PC-9 (cell line): ENCODE measurements around the gene TRABD2B. TPM values are rescaled to one million over a fixed set of nuclear protein-coding genes. Genes with fewer than 3 reads are reported as not detected.

Experiments
- BruUV-seq: library from RNA; stranded (reverse); fragments of 400-500 nt; replicated peaks from 2 replicates; lab custom pipeline; 2021; lab: Mats Ljungman, UMichigan
- CTCF ChIA-PET: fragments of 300-600 bp; sonication (Branson Sonifier 250); formaldehyde crosslinking; loops from one replicate; lab custom pipeline; 2022; ENCODE audit warnings: antibody characterized with exemption; lab: Charles Lee
- POLR2A ChIA-PET: fragments of 300-600 bp; sonication (Branson Sonifier 250); formaldehyde crosslinking; loops from one replicate; lab custom pipeline; 2022; ENCODE audit warnings: antibody characterized with exemption; ENCODE audit not compliant: unreplicated experiment; lab: Charles Lee
- DNase-seq, 2 experiments: peaks; one replicate each; pipeline versions ENCODE4 v3.0.0 to v3.0.0-alpha.2; 2015 to 2022; ENCODE audit warnings: mixed read lengths in 1 of 2
- H2AFZ ChIP-seq: fragments of 200-600 bp; sonication (generic); 2 replicates; pipeline ENCODE4 v1.8.1; 2017; ENCODE audit warnings: antibody characterized with exemption
- H3F3A ChIP-seq: fragments of 200-600 bp; sonication (generic); 2 replicates; pipeline ENCODE4 v1.8.1; 2017; ENCODE audit warnings: antibody characterized with exemption, mild to moderate bottlenecking, low read depth; ENCODE audit not compliant: insufficient read depth
- H3K27ac ChIP-seq: fragments of 200-600 bp; sonication (generic); 2 replicates; pipeline ENCODE4 v1.6.1; 2016; ENCODE audit warnings: mixed run types
- H3K27me3 ChIP-seq: fragments of 200-600 bp; sonication (generic); 2 replicates; pipeline ENCODE4 v1.6.1; 2016; ENCODE audit warnings: low read depth, mixed run types; ENCODE audit not compliant: insufficient read depth
- H3K36me3 ChIP-seq: fragments of 200-600 bp; sonication (generic); 2 replicates; pipeline ENCODE4 v1.6.1; 2016; ENCODE audit warnings: low read depth, mixed run types
- H3K4me1 ChIP-seq: fragments of 200-600 bp; sonication (generic); replicated peaks from 2 replicates; pipeline ENCODE4 v1.6.1; 2016; ENCODE audit warnings: mixed run types; ENCODE audit not compliant: insufficient read depth
- H3K4me2 ChIP-seq: fragments of 200-600 bp; sonication (generic); 2 replicates; pipeline ENCODE4 v1.6.1; 2017; ENCODE audit warnings: mixed run types
- H3K4me3 ChIP-seq: fragments of 200-600 bp; sonication (generic); 2 replicates; pipeline ENCODE4 v1.6.1; 2016; ENCODE audit warnings: mixed run types
- H3K79me2 ChIP-seq: fragments of 200-600 bp; sonication (generic); 2 replicates; pipeline ENCODE4 v1.6.1; 2017; ENCODE audit warnings: low read depth, mixed run types
- H3K9me2 ChIP-seq: fragments of 200-600 bp; sonication (generic); 2 replicates; pipeline ENCODE4 v1.8.1; 2017; ENCODE audit warnings: mild to moderate bottlenecking; ENCODE audit not compliant: insufficient read depth
- H3K9me3 ChIP-seq: fragments of 200-600 bp; sonication (generic); 2 replicates; pipeline ENCODE4 v1.8.1; 2016; ENCODE audit warnings: low read depth; ENCODE audit not compliant: insufficient read depth
- H4K20me1 ChIP-seq: fragments of 200-600 bp; sonication (generic); 2 replicates; pipeline ENCODE4 v1.8.1; 2017; ENCODE audit not compliant: insufficient read depth
- CTCF ChIP-seq: fragments of 200-600 bp; sonication (generic); conservative IDR thresholded peaks from 2 replicates; pipeline ENCODE4 v1.6.1; 2017; ENCODE audit warnings: mixed run types, antibody characterized with exemption, mild to moderate bottlenecking, moderate library complexity
- EZH2 ChIP-seq: fragments of 200-600 bp; sonication (generic); IDR thresholded peaks from 2 replicates; pipeline ENCODE4 v1.8.0; 2017; ENCODE audit warnings: antibody characterized with exemption, low read depth
- intact Hi-C: fragments of 100-400 bp; cut with micrococcal nuclease; formaldehyde crosslinking; loops from one replicate; pipeline ENCODE4 v1.10.0; 2022; ENCODE audit not compliant: unreplicated experiment
- total RNA-seq: library from RNA; stranded (reverse); gene quantifications from 2 replicates; pipeline ENCODE4 v1.2.3, GENCODE V29; 2021

The TRABD2B gene
- total RNA-seq, 1 experiment from 2014 or later: not detected

- ChIA-PET CTCF (no interaction called here), POLR2A (no interaction called here)
- H3K4me3 ChIP-seq: no peak overlapping the region
- H3K9me2 ChIP-seq: no peaks in the 10 kb centered on the region
- no peak overlapping the region for H3K27ac ChIP-seq
- H2AFZ ChIP-seq: no peak overlapping the region
- H3K9me3 ChIP-seq: no peaks in the 10 kb centered on the region
- H3K4me2 ChIP-seq: no peak overlapping the region
- no peaks in the 10 kb centered on the region for H4K20me1 ChIP-seq
- H3K27me3 ChIP-seq: no peaks in the 10 kb centered on the region
- H3K79me2 ChIP-seq: no peaks in the 10 kb centered on the region
- DNase-seq: no peak
- H3K4me1 ChIP-seq: no peaks in the 10 kb centered on the region
- no peaks in the 10 kb centered on the region for H3F3A ChIP-seq
- no TSS peak for BruUV-seq
- intact Hi-C loops: no loop called here
- TF ChIP-seq EZH2 (no peak), CTCF (no peak)
- no peaks in the 10 kb centered on the region for H3K36me3 ChIP-seq
Observed at GRCh38 chr1:47975302-47975921, 21.8 kb downstream of the TRABD2B start.

GRCh38 chr1:47972864-47973432, 24.2 kb downstream of the TRABD2B start:
- Histone ChIP-seq H3F3A (no peaks in the 10 kb centered on the region), H3K9me3 (no peaks in the 10 kb centered on the region), H3K4me2 (no peak overlapping the region), H3K27me3 (0 out of 2 replicates have a peak, but pooled peaks cover 7% of the 10 kb centered on the region), H4K20me1 (no peaks in the 10 kb centered on the region), H2AFZ (no peak overlapping the region), H3K4me3 (no peak overlapping the region), H3K4me1 (no peaks in the 10 kb centered on the region), H3K36me3 (no peaks in the 10 kb centered on the region), H3K9me2 (no peaks in the 10 kb centered on the region), H3K79me2 (no peaks in the 10 kb centered on the region), H3K27ac (no peak overlapping the region)
- TF ChIP-seq CTCF (peak; percentile 44; the same call in 1 of the 2 replicates), EZH2 (no peak)
- CTCF ChIA-PET: no interaction called here
- POLR2A ChIA-PET: no interaction called here
- no TSS peak for BruUV-seq
- intact Hi-C loops: no loop called here
- DNase-seq: no peak

GRCh38 chr1:47971385-47972160, 25.6 kb downstream of the TRABD2B start:
- CTCF ChIA-PET: no interaction called here
- intact Hi-C loops: no loop called here
- H3K27me3 ChIP-seq: 0 out of 2 replicates have a peak, but pooled peaks cover 7% of the 10 kb centered on the region
- no peak overlapping the region for H3K27ac ChIP-seq
- H2AFZ ChIP-seq: no peak overlapping the region
- H3K36me3 ChIP-seq: no peaks in the 10 kb centered on the region
- H3K79me2 ChIP-seq: no peaks in the 10 kb centered on the region
- no peaks in the 10 kb centered on the region for H4K20me1 ChIP-seq
- no peaks in the 10 kb centered on the region for H3K9me2 ChIP-seq
- no peak for DNase-seq
- no peaks in the 10 kb centered on the region for H3K9me3 ChIP-seq
- POLR2A ChIA-PET: no interaction called here
- no TSS peak for BruUV-seq
- no peaks in the 10 kb centered on the region for H3F3A ChIP-seq
- TF ChIP-seq EZH2 (no peak), CTCF (no peak)
- no peaks in the 10 kb centered on the region for H3K4me1 ChIP-seq
- no peak overlapping the region for H3K4me3 ChIP-seq
- H3K4me2 ChIP-seq: no peak overlapping the region
